ENCODE results near the gene MROH7. TPM values are rescaled to one million over a fixed set of nuclear protein-coding genes. Genes with fewer than 3 reads are reported as not detected.

The MROH7 gene
- total and polyA plus RNA-seq, 9 of the 15 experiments (the other 6 are each of a cell fraction or from before 2014, with no cell fraction given) = not detected

DNA sequence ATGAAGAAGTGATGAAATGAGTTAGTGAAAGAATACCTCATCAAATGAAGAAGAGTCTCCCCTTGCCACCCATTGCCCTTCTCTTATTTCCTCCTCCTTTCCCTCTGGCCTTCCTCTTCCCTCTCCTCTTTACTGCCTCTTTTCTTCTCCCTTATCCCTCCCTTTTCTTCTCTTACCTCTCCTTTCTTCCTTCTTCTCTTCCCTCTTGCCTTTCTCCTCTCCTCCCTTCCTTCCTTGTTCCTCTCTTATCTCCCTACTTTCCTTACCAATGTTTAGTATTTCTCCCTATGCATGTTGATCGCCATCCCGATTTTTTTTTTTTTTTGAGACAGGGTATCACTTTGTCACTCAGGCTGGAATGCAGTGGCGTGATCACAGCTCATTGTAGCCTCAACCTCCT lies 8.8 kb downstream of the MROH7 start:
- 0% methylated on average over 3 of the region's 3 CpGs for WGBS (ENCODE audit: insufficient coverage, low coverage, missing lambda C conversion rate)
- H3K4me1 ChIP-seq (replicated peaks in 1 of 2; ENCODE audit: control insufficient read depth in 2 of 2, insufficient read depth in 2 of 2, low read length in 2 of 2) = no peaks in the 10 kb centered on the region

DNA sequence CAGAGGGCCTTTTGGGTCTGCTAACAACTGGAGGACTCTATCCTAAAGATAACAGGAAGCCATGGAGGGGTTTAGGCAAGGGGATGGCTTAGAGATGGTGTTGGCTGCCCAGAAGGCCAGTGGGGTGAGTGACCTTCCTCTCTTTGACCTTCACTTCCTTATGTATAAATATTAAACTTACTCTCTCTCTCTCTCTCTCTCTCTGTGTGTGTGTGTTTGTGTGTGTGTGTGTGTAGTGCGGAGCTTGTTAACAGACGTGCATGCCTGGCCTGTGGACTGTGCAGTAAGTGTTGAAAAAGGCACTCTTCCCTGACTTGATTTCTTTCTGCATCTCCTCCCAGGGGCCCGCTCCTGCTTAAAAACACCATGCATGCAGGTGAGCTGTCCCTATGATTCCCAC lies 10.0 kb downstream of the MROH7 start:
- FAIRE-seq = no peak
- Histone ChIP-seq H3K27me3 (ENCODE audit: control insufficient read depth in 2 of 2, insufficient read depth in 2 of 2, low read length in 2 of 2) (peaks cover 9 to 16% of the 10 kb centered on the region in 2 experiments), H4K20me1 (replicated peaks; ENCODE audit: control insufficient read depth, insufficient read depth, low read length) (no peaks in the 10 kb centered on the region), H2AFZ (ENCODE audit: low read depth, low read length) (no peak overlapping the region), H3K27ac (ENCODE audit: extremely low read depth, low read depth, low read length) (no peak overlapping the region), H3K4me3 (no peak overlapping the region), H3K79me2 (ENCODE audit: control insufficient read depth, insufficient read depth, low read length) (no peaks in the 10 kb centered on the region), H3K9me1 (ENCODE audit: control insufficient read depth, insufficient read depth, low read length) (no peaks in the 10 kb centered on the region), H3K4me1 (replicated peaks in 1 of 2; ENCODE audit: control insufficient read depth in 2 of 2, insufficient read depth in 2 of 2, low read length in 2 of 2) (no peaks in the 10 kb centered on the region), H3K4me2 (ENCODE audit: insufficient read depth, low read length) (no peak overlapping the region), H3K9ac (ENCODE audit: insufficient read depth in 1 of 2, low read depth in 2 of 2, low read length in 2 of 2) (no peak overlapping the region), H3K36me3 (ENCODE audit: control insufficient read depth, insufficient read depth, low read length) (no peaks in the 10 kb centered on the region), H3K9me3 (replicated peaks; ENCODE audit: control insufficient read depth, insufficient read depth, low read depth, low read length) (no peaks in the 10 kb centered on the region)
- no TSS peak for BruUV-seq (replicated peaks)
- POLR2A ChIA-PET = interaction anchor here (1.2 kb wide), 1 partner anchor 41 kb away, joined by 3 read pairs; no protein-coding TSS in a partner anchor
- 6% methylated on average over 3 of the region's 3 CpGs for WGBS (ENCODE audit: insufficient coverage, low coverage, missing lambda C conversion rate)
- intact Hi-C loops (cut with micrococcal nuclease) = no loop called here
- in situ Hi-C loops (cut with MboI) = no loop called here
- no peak for ATAC-seq
- CTCF ChIA-PET (ENCODE audit: low intra/inter-chr PET ratio) = no interaction called here
- peak in 2 of 4 experiments; percentile 5 to 6 for DNase-seq (ENCODE audit: extremely low read depth in 1 of 4, low spot score in 3 of 4)
- no peak for TF ChIP-seq ZNF263 (CRISPR knock-in tag; IDR thresholded peaks at IDR 0.05; ENCODE audit: borderline replicate concordance)
- no peak for TF ChIP-seq FOSL1 (tag; conservative IDR thresholded peaks at IDR 0.05)
- TF ChIP-seq ZNF518B (CRISPR knock-in tag; IDR thresholded peaks at IDR 0.05) = no peak
- TF ChIP-seq, protein P1, sequence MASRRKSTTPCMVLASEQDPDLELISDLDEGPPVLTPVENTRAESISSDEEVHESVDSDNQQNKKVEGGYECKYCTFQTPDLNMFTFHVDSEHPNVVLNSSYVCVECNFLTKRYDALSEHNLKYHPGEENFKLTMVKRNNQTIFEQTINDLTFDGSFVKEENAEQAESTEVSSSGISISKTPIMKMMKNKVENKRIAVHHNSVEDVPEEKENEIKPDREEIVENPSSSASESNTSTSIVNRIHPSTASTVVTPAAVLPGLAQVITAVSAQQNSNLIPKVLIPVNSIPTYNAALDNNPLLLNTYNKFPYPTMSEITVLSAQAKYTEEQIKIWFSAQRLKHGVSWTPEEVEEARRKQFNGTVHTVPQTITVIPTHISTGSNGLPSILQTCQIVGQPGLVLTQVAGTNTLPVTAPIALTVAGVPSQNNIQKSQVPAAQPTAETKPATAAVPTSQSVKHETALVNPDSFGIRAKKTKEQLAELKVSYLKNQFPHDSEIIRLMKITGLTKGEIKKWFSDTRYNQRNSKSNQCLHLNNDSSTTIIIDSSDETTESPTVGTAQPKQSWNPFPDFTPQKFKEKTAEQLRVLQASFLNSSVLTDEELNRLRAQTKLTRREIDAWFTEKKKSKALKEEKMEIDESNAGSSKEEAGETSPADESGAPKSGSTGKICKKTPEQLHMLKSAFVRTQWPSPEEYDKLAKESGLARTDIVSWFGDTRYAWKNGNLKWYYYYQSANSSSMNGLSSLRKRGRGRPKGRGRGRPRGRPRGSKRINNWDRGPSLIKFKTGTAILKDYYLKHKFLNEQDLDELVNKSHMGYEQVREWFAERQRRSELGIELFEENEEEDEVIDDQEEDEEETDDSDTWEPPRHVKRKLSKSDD (conservative IDR thresholded peaks at IDR 0.05; ENCODE audit: low read length) = no peak
- TF ChIP-seq ZC3H4 (CRISPR knock-in tag; IDR thresholded peaks at IDR 0.05; ENCODE audit: borderline replicate concordance) = no peak

More for the DNA sequence above, 8.8 kb downstream of the MROH7 start:
- FAIRE-seq (no peak), ATAC-seq (no peak), DNase-seq (ENCODE audit: extremely low read depth in 1 of 4, low spot score in 3 of 4) (peak in 1 of 4 experiments; percentile 0)
- Histone ChIP-seq H3K9me3 (replicated peaks; ENCODE audit: control insufficient read depth, insufficient read depth, low read depth, low read length) (no peaks in the 10 kb centered on the region), H4K20me1 (replicated peaks; ENCODE audit: control insufficient read depth, insufficient read depth, low read length) (no peaks in the 10 kb centered on the region), H3K4me3 (no peak overlapping the region), H2AFZ (ENCODE audit: low read depth, low read length) (no peak overlapping the region), H3K79me2 (ENCODE audit: control insufficient read depth, insufficient read depth, low read length) (no peaks in the 10 kb centered on the region), H3K9ac (ENCODE audit: insufficient read depth in 1 of 2, low read depth in 2 of 2, low read length in 2 of 2) (no peak overlapping the region), H3K4me2 (ENCODE audit: insufficient read depth, low read length) (no peak overlapping the region), H3K9me1 (ENCODE audit: control insufficient read depth, insufficient read depth, low read length) (no peaks in the 10 kb centered on the region), H3K27me3 (ENCODE audit: control insufficient read depth in 2 of 2, insufficient read depth in 2 of 2, low read length in 2 of 2) (peaks cover 9 to 22% of the 10 kb centered on the region in 2 experiments), H3K36me3 (ENCODE audit: control insufficient read depth, insufficient read depth, low read length) (no peaks in the 10 kb centered on the region), H3K27ac (ENCODE audit: extremely low read depth, low read depth, low read length) (no peak overlapping the region)
- intact Hi-C loops (cut with micrococcal nuclease) = no loop called here
- no TSS peak for BruUV-seq (replicated peaks)
- TF ChIP-seq EGR1 (conservative IDR thresholded peaks at IDR 0.05) (no peak), ELF4 (CRISPR knock-in tag; IDR thresholded peaks at IDR 0.05) (0 out of 2 replicates have a peak, but pooled peaks have one; percentile 11), MCM7 (IDR thresholded peaks at IDR 0.05) (0 out of 4 replicates have a peak, but pooled peaks of 1 of the 2 experiments have one; percentile 14)
- TF ChIP-seq, protein P2, sequence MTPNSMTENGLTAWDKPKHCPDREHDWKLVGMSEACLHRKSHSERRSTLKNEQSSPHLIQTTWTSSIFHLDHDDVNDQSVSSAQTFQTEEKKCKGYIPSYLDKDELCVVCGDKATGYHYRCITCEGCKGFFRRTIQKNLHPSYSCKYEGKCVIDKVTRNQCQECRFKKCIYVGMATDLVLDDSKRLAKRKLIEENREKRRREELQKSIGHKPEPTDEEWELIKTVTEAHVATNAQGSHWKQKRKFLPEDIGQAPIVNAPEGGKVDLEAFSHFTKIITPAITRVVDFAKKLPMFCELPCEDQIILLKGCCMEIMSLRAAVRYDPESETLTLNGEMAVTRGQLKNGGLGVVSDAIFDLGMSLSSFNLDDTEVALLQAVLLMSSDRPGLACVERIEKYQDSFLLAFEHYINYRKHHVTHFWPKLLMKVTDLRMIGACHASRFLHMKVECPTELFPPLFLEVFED (CRISPR knock-in tag; conservative IDR thresholded peaks at IDR 0.05) = peak; percentile 79; the same call in 1 of the 2 replicates
- ChIA-PET POLR2A (interaction anchor here (1.2 to 1.4 kb wide), 2 partner anchors 11 to 40 kb away, joined by 3 to 4 read pairs; no protein-coding TSS in a partner anchor), CTCF (ENCODE audit: low intra/inter-chr PET ratio) (no interaction called here)
- in situ Hi-C loops (cut with MboI) = no loop called here
